H1 (cell line): ENCODE results near the gene RNF212B. TPM values are rescaled to one million over a fixed set of nuclear protein-coding genes. Genes with fewer than 3 reads are reported as not detected.

Experiments
- BACH1 ChIP-seq: IDR thresholded peaks from 2 replicates; pipeline ENCODE4 v1.6.1; 2012; ENCODE audit warnings: low read length, improper control_type of control experiment
- BCL11A ChIP-seq, 2 experiments: IDR thresholded peaks; one replicate each; pipeline ENCODE4 v1.6.1; 2011; ENCODE audit warnings: low read depth in 2 of 2, low read length in 2 of 2, mild to moderate bottlenecking in 2 of 2
- CEBPB ChIP-seq: IDR thresholded peaks from 2 replicates; pipeline ENCODE4 v1.6.1; 2012; ENCODE audit warnings: low read depth, low read length
- KDM4A ChIP-seq: IDR thresholded peaks from one replicate; pipeline ENCODE4 v1.7.1; 2012; ENCODE audit warnings: low read depth, mild to moderate bottlenecking, moderate library complexity, low read length, inconsistent platforms; ENCODE audit not compliant: severe bottlenecking
- MAFK ChIP-seq: IDR thresholded peaks from 2 replicates; pipeline ENCODE4 v1.6.1; 2012; ENCODE audit warnings: low read depth, mild to moderate bottlenecking, improper control_type of control experiment, low read length
- PHF8 ChIP-seq: fragments of 200-600 bp; sonication (generic); conservative IDR thresholded peaks from 2 replicates; pipeline ENCODE4 v1.7.1; 2012; ENCODE audit warnings: low read depth, mild to moderate bottlenecking, inconsistent platforms, low read length, moderate library complexity
- POLR2AphosphoS5 ChIP-seq: IDR thresholded peaks from 2 replicates; pipeline ENCODE4 v1.6.1; 2011; ENCODE audit warnings: low read depth, low read length
- RBBP5 ChIP-seq: IDR thresholded peaks from 2 replicates; pipeline ENCODE4 v1.7.1; 2012; ENCODE audit warnings: low read depth, mild to moderate bottlenecking, inconsistent platforms, low read length, moderate library complexity, borderline replicate concordance
- SRF ChIP-seq: IDR thresholded peaks from 2 replicates; pipeline ENCODE4 v1.6.1; 2011; ENCODE audit warnings: mild to moderate bottlenecking, low read depth, low read length, moderate library complexity
- TAF7 ChIP-seq: optimal IDR thresholded peaks from 2 replicates; pipeline ENCODE3; 2011; ENCODE audit warnings: low read depth, mild to moderate bottlenecking, inconsistent platforms, low read length, moderate library complexity, borderline replicate concordance
- TBP ChIP-seq: IDR thresholded peaks from 2 replicates; pipeline ENCODE4 v1.6.1; 2011; ENCODE audit warnings: low read depth, low read length, improper control_type of control experiment
- polyA plus RNA-seq, 7 experiments: library from polyadenylated mRNA; depleted of rRNA in 3 of 7; stranded (reverse) in 5 of 7; unstranded in 2 of 7; fragments of >200 nt in 5 of 7; fragments of 200-250 nt in 2 of 7; gene quantifications; 1 replicate in 5 of 7; 2 replicates in 1 of 7; 4 replicates in 1 of 7; pipeline versions ENCODE4 v1.2.1 to v1.2.3, GENCODE V29; 2011 to 2013; ENCODE audit warnings: missing spikeins in 2 of 7, mixed read lengths in 2 of 7
- total RNA-seq: library from RNA; stranded (reverse); fragmentation: NEBNext Ultra II Directional; extraction: Animal tissue kit (Norgen Biotek cat#: 25700); gene quantifications from 2 replicates; pipeline ENCODE4 v1.2.1, GENCODE V29; 2021
- TF ChIP-seq, protein P1 (sequence below): IDR thresholded peaks from 2 replicates; pipeline ENCODE4 v1.6.1; 2011; ENCODE audit warnings: low read length, improper control_type of control experiment

RNF212B gene
- total and polyA plus RNA-seq, 2 of the 8 experiments (the other 6 are each of a cell fraction or from before 2014, with no cell fraction given), result 0.95 to 1.2 TPM

DNA sequence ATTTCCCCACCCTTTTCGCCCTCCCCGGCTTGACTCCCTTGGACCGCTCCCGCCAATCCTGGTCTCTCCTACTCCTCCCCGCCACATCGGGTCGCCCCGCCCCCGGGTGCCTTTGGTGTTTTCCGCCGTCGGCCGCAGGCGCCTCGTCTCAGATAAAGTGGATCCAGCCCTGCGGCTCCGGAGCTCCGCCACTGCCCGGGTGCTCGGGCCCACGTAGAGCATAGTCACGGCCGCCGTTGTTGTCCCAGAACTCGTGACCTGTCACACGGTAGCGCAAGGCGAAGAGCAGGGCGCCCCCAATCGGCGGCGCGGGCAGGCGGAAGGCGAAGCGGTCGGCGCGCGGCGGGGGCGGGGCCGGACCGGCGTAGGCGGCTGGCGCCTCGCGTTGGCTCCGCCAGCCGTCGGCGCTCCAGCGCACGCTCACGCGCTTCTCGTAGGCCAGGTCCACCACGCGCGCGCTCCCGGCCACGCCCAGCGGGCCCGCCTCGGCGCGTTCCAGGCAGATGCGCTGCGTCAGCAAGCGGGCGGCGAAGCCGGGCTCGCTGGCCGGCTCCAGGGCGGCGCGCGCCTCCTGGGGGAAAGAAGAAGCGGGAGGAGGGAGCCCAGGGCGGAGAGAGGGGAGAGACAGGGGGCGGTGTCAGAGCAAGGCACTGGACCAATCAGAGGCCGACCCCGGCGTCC lies 63.7 kb downstream of the RNF212B start (continued):
- TF ChIP-seq, protein P1, sequence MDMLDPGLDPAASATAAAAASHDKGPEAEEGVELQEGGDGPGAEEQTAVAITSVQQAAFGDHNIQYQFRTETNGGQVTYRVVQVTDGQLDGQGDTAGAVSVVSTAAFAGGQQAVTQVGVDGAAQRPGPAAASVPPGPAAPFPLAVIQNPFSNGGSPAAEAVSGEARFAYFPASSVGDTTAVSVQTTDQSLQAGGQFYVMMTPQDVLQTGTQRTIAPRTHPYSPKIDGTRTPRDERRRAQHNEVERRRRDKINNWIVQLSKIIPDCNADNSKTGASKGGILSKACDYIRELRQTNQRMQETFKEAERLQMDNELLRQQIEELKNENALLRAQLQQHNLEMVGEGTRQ, result peak; percentile 47; the same call in 1 of the 2 replicates
- peak; percentile 37 for TF ChIP-seq TAF7
- TF ChIP-seq KDM4A, result peak; percentile 51
- peak; percentile 71; the same call in 1 of the 2 replicates for TF ChIP-seq BACH1
- TF ChIP-seq MAFK, result peak; percentile 60; the same call in 1 of the 2 replicates
- peak; percentile 17; the same call in 1 of the 2 replicates for TF ChIP-seq PHF8
- no peak for TF ChIP-seq TBP
- TF ChIP-seq CEBPB, result no peak
- TF ChIP-seq RBBP5, result no peak; the same call in 1 of the 2 replicates
- no peak for TF ChIP-seq BCL11A (IDR thresholded peaks at IDR 0.05; ENCODE audit: low read depth in 2 of 2, low read length in 2 of 2)
- no peak for TF ChIP-seq SRF
- TF ChIP-seq POLR2AphosphoS5, result no peak
